Epithelial cell of esophagus (primary cell): Measurements from ENCODE around the gene PHACTR1.
A peak's percentile ranks its signal among the peaks of the same experiment; 100 is the strongest.

Source experiments
- DNase-seq: peaks from one replicate; pipeline ENCODE4 v3.0.0; 2010; ENCODE audit warnings: low read depth
- H3K4me3 ChIP-seq: 2 replicates; pipeline ENCODE4 v1.5.1; 2011; ENCODE audit warnings: mild to moderate bottlenecking, low read length, control low read depth
- TF ChIP-seq, protein P1 (sequence below): IDR thresholded peaks from 2 replicates; pipeline ENCODE4 v1.5.1; 2011; ENCODE audit warnings: low read depth, mild to moderate bottlenecking, low read length, control low read depth, inconsistent platforms; ENCODE audit not compliant: insufficient read depth; ENCODE audit errors: missing control alignments

The PHACTR1 gene

DNA sequence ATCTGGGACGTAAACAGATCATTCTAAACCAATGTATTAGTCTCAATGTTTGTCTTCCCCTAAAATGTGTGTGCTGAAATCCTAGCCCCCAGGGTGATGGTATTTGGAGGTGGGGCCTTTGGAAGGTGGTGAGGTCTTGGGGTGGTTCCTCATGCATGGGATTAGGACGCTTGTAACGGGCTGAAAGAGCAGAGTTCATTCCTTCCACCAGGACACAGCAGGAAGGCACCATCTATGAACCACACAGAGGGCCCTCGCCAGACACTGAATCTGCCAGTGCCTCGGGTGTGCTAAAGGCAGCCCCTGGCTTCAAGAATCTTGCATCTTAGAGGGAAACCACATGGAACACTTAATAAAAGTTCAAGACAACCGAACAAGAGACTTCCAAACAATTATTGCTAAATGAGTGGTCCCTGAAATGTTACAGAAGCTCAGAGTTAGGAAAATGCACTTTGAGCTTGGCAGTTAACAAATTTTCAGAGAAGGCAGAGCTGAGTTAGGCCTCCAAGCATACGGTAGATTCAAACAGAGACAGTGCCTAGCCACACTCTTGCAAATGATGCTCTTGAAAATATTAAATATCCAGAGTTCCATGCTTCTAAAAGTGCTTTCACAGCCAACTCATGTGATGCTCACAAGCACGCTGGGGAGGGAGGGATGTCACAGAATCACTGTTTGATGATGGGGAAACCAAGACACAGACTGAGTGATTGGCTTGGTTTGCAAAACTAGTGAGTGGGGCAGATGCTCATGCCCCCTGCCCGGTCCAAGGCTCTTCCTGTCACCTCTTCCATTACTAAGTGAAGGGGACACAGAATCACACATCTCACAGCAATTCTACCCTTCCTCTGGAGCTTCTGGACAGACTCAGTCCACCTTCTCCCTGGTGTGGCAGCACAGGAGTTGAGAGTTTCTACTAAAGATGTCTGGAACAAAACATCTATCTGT is 584.4 kb downstream of the PHACTR1 start:
- no peak overlapping the region for H3K4me3 ChIP-seq
- TF ChIP-seq, protein P1, sequence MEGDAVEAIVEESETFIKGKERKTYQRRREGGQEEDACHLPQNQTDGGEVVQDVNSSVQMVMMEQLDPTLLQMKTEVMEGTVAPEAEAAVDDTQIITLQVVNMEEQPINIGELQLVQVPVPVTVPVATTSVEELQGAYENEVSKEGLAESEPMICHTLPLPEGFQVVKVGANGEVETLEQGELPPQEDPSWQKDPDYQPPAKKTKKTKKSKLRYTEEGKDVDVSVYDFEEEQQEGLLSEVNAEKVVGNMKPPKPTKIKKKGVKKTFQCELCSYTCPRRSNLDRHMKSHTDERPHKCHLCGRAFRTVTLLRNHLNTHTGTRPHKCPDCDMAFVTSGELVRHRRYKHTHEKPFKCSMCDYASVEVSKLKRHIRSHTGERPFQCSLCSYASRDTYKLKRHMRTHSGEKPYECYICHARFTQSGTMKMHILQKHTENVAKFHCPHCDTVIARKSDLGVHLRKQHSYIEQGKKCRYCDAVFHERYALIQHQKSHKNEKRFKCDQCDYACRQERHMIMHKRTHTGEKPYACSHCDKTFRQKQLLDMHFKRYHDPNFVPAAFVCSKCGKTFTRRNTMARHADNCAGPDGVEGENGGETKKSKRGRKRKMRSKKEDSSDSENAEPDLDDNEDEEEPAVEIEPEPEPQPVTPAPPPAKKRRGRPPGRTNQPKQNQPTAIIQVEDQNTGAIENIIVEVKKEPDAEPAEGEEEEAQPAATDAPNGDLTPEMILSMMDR: no peak
- no peak for DNase-seq

DNA sequence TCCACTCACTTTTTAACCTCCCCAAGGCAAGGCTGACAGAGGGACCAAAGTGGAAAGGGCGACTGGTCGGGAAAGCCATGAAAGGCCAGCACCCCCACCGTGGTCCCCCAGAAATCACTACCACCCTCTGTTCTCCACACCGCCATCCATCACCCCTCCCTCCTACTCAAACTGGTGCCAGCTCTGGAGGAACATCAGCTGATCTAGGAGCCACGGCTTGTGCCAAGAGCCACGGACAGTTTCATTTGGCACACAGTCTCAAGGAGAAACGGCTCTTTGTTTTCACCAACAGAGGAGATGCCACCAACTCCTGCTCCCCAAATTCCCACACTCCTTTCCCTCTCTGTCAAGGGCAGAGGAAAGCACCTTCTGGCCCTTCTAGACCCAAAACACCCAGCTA is 585.7 kb downstream of the PHACTR1 start:
- DNase-seq: no peak
- TF ChIP-seq, protein P1: no peak
- H3K4me3 ChIP-seq: no peak overlapping the region

DNA sequence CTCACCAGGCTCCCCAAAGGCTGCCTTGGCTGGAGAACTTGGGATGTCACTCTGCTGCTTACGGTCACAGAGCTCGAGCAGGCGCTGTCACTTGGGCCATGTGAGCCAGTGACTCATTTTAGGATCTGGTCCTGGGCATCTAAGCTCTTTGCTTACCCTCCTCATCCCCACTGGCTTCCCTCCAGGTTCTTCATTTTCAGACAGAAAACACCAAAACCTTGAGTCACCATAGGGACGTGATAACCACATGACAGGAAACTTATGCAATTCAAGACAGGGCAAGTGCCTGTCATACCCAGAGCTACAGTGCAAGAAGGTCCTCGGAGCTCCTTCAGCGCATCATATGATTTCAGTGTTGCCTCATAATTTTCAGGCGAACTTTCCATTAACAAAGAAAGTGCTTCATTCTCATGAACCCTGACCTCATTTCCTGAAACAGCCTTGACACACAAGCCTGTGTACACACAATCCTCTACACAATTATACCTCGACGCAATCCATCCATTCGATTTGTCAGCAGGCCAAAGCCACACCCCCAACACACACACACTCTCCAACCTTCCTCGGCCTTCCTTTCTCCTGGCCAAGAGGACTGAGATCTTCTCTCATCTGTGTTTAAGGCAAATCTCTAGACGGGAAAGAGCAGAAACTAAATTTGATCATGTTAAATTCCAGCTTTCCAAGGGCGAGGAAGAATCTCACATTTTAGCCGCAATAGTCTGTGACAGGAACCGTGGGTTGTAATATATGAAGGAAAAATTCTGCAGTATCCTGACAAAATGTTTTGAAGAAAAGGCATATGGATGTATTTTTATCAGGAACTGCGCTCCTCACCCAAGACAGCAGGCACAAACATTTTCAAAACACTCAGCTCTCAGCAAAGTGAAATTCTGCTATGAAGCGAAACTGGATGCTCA is 586.4 kb downstream of the PHACTR1 start:
- no peak overlapping the region for H3K4me3 ChIP-seq
- peak; percentile 97 for DNase-seq
- TF ChIP-seq, protein P1: no peak

DNA sequence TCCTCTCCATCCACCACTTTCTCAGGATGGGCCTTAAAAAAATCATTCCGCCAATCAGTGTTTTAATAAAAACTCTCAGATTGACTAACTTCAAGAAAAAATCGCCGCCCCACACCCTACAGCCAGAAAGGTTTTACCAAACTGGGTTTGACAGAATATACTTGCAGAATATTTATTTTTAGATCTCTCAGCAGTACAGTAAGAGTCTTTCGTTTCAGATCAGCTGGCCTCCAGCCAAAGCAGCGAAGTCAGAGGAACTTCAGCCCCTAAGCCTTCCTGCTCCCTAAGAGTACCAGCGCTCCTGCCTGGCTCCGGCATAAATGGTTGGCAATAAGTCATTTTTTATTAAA is 587.1 kb downstream of the PHACTR1 start:
- TF ChIP-seq, protein P1: no peak
- DNase-seq: peak; percentile 60
- H3K4me3 ChIP-seq: no peak overlapping the region

DNA sequence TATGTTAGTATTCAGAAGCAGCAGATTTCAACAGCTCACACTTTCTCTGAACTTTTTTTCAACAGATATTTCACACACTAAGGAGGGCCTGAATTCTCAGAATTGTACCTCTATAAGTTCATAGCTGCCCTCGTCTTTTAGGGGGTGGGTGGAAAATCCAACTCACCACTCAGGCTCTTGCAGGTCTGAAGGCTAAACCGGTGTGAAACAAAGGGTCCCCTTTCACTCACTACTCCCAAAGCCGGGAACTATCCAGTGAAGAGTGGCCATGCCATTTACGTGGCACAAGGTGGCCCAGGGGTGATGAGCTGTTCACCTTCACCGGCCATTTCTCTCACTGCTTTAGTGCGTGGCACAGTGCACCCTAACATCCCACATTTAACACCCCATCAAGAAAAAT is 587.5 kb downstream of the PHACTR1 start:
- TF ChIP-seq, protein P1: no peak
- no peak for DNase-seq
- H3K4me3 ChIP-seq: no peak overlapping the region

DNA sequence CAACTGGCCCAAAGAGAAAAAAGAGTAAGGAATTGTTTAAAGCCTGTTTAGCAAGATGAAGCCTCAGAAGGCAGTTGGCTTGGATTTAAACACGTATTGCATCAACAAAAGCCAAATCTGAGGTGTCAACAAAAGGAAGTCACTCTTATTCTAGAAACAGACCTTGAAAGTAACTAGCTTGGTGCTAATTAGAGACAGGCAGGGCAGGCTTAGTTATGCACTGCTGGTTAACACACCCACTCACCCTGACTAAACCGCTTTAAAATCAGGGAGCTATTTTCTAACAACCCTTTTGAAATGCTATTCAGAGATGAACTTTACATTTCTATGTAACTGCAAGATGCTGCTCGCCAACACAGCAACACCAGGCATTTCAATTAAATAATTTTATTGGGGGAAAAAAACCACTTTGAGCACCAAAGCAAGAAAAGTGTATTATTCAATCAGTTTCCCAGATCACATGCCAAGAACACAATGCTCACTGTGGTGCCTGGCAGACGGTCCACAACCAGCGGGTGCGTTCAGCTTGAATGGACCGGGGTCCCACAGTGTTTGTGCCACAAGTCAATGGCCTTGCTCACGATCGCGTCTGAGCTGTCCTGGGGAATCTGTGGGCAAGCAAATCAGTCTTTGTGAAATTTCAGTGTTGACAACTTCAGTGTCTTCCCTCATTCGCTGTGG is 588.2 kb downstream of the PHACTR1 start:
- TF ChIP-seq, protein P1: no peak
- DNase-seq: peak; percentile 52
- no peak overlapping the region for H3K4me3 ChIP-seq
